Coronary artery (tissue), 2 donors: Measurements from ENCODE around the gene MACROD2.
"Not testable (repeated sequence)": the region's sequence is repeated elsewhere in the genome, so short reads cannot be mapped to it uniquely, and the experiment has no call there.

Experiments
- DNase-seq: peaks from one replicate; pipeline ENCODE4 v3.0.0-alpha.2; 2017; ENCODE audit warnings: low spot score
- H3K27ac ChIP-seq, 2 donors: fragments of 200-600 bp; sonication (generic); one replicate each; pipeline ENCODE4 v1.5.1; 2016 to 2019
- H3K4me3 ChIP-seq: fragments of 200-600 bp; sonication (generic); 2 replicates; pipeline ENCODE4 v1.5.1; 2016; ENCODE audit warnings: mild to moderate bottlenecking, moderate library complexity
- CTCF ChIP-seq: fragments of 200-600 bp; sonication (generic); IDR thresholded peaks from one replicate; pipeline ENCODE4 v1.5.1; 2019; ENCODE audit warnings: antibody characterized with exemption

Gene MACROD2

GRCh38 chr20:14245368-14245970, 250.2 kb downstream of the MACROD2 start:
- TF ChIP-seq CTCF: no peak
- Histone ChIP-seq H3K4me3 (no peak overlapping the region), H3K27ac (no peak overlapping the region)
- DNase-seq: no peak

DNA sequence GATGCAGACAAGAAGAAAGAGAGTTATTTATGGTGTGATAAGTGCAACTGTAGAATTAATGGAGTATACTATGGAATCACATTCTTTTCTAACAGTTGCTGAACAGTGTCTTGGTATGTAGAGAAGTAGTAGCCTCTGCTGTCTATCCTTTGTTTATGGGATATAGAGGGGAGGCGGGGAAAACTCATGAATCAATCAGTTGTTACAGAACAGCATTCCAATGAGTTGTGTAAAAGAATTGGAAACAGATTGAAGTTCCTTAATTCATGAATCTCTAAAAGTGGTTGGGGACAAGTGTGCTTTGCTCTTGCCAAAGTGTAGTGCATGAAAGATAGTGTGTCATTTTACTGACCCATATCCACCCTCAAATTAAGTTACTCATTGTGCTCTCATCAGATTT, 264.4 kb downstream of the MACROD2 start:
- no peak for TF ChIP-seq CTCF
- H3K27ac ChIP-seq: no peak overlapping the region
- no peak for DNase-seq
- no peak overlapping the region for H3K4me3 ChIP-seq

DNA sequence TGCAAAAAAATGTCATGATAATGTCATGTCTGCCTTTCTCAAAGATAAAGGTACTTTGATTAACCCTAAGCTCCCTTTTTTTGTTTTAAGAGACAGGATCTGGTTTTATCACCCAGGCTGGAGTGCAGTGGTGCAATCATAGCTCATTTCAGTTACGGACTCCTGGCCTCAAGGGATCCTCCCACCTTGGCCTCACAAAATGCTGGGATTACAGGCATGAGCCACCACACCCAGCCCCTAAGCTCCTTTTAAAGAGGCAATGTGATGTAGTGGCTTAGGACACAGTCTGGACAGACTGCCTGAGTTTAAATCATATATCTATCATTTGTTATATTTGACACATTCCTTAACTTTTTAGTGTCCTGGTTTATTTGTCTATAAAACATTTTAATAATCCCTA, 265.1 kb downstream of the MACROD2 start:
- TF ChIP-seq CTCF: no peak
- Histone ChIP-seq H3K27ac (no peak overlapping the region), H3K4me3 (no peak overlapping the region)
- DNase-seq: no peak

DNA sequence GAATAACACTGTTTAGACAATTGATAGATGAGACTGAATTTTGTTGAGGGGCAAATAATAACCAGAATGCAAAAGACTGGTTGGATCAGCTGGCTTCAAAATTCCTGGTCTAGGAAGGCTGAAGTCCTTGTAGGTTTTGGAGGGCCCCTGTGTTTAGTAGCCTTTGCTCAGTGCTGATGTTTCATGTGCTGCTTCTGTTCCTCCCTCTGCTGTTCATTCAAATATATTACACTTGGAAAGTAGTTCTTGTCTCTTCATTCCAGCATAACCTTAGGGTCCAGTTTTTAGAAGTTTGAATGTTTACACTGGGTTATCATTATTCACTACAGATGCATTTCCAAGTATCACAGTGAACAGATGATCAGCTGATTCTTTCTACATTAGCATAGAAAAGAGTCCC, 269.6 kb downstream of the MACROD2 start:
- no peak overlapping the region for H3K4me3 ChIP-seq
- no peak for TF ChIP-seq CTCF
- DNase-seq: no peak
- H3K27ac ChIP-seq: no peak overlapping the region

GRCh38 chr20:14266246-14266645, 270.9 kb downstream of the MACROD2 start:
- Histone ChIP-seq H3K4me3 (no peak overlapping the region), H3K27ac (no peak overlapping the region)
- no peak for DNase-seq
- no peak for TF ChIP-seq CTCF

- not testable (repeated sequence) for H3K4me3 ChIP-seq, DNase-seq, H3K27ac ChIP-seq
Measured at GRCh38 chr20:14270751-14271150, 275.4 kb downstream of the MACROD2 start.

- TF ChIP-seq CTCF: no peak
- Histone ChIP-seq H3K4me3 (no peak overlapping the region), H3K27ac (no peak overlapping the region)
- DNase-seq: no peak
Measured at GRCh38 chr20:14282140-14282539, 286.8 kb downstream of the MACROD2 start.

DNA sequence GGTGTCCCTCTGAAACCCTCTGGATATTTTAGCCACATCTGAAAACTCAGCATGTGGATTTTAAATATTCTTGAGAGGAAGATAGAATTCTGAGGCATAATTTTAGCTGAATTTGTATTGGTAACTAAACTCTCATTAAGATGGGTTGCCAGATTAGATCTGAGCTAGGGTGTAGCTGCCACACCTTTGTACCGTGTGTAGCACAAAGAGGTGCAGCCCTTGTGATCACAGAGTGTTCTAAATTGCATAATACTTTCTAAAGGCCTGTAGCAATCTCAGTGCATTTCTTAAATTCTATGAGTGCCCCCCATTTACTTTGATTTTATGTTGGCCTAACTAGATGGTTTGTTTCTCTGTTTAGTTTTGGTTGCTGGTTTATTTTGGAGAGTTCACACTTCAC, 289.1 kb downstream of the MACROD2 start:
- DNase-seq: no peak
- H3K27ac ChIP-seq: no peak overlapping the region
- TF ChIP-seq CTCF: no peak
- no peak overlapping the region for H3K4me3 ChIP-seq
